Measurements from ENCODE around the gene CEP63. TPM values are rescaled to one million over a fixed set of nuclear protein-coding genes. Genes with fewer than 3 reads are reported as not detected.

Gene CEP63
- total and polyA plus RNA-seq, 9 of the 15 experiments (the other 6 are each of a cell fraction or from before 2014, with no cell fraction given) = 5.1 to 17.8 (median 10.6) TPM

GRCh38 chr3:134496471-134497071 is 10.7 kb downstream of the CEP63 start (continued):
- TF ChIP-seq ZNF655 (CRISPR knock-in tag; IDR thresholded peaks at IDR 0.05) (no peak), ZNF449 (CRISPR knock-in tag; IDR thresholded peaks at IDR 0.05) (peak; percentile 92), PCBP2 (IDR thresholded peaks at IDR 0.05; ENCODE audit: low read depth, low read length, poor library complexity, severe bottlenecking) (no peak), ZNF778 (CRISPR knock-in tag; IDR thresholded peaks at IDR 0.05) (no peak), ZNF311 (CRISPR knock-in tag; IDR thresholded peaks at IDR 0.05) (peak; percentile 93), TRIM24 (IDR thresholded peaks at IDR 0.05) (peak; percentile 93), PRDM10 (IDR thresholded peaks at IDR 0.05; ENCODE audit: partially characterized antibody) (no peak), ZSCAN29 (IDR thresholded peaks at IDR 0.05) (no peak), L3MBTL2 (IDR thresholded peaks at IDR 0.05) (no peak), FOXO4 (CRISPR knock-in tag; IDR thresholded peaks at IDR 0.05) (0 out of 2 replicates have a peak, but pooled peaks have one; percentile 34), ZBTB9 (CRISPR knock-in tag; IDR thresholded peaks at IDR 0.05) (peak; percentile 96), ZBTB8A (IDR thresholded peaks at IDR 0.05; ENCODE audit: partially characterized antibody) (no peak), ZNF175 (CRISPR knock-in tag; IDR thresholded peaks at IDR 0.05; ENCODE audit: low read depth) (peak; percentile 93), ZNF639 (CRISPR knock-in tag; conservative IDR thresholded peaks at IDR 0.05 in 1 of 2, IDR thresholded peaks at IDR 0.05 in 1 of 2) (peak in 1 of 2 experiments; percentile 90; a peak in 2 of 4 replicates), TCFL5 (CRISPR knock-in tag; conservative IDR thresholded peaks at IDR 0.05) (peak; percentile 87)
